Measurements from ENCODE around the gene LRRN2. TPM values are rescaled to one million over a fixed set of nuclear protein-coding genes. Genes with fewer than 3 reads are reported as not detected.

LRRN2 gene
- total and polyA plus RNA-seq, 9 of the 15 experiments (the other 6 are each of a cell fraction or from before 2014, with no cell fraction given), result 0.05 TPM; not detected in 8

DNA sequence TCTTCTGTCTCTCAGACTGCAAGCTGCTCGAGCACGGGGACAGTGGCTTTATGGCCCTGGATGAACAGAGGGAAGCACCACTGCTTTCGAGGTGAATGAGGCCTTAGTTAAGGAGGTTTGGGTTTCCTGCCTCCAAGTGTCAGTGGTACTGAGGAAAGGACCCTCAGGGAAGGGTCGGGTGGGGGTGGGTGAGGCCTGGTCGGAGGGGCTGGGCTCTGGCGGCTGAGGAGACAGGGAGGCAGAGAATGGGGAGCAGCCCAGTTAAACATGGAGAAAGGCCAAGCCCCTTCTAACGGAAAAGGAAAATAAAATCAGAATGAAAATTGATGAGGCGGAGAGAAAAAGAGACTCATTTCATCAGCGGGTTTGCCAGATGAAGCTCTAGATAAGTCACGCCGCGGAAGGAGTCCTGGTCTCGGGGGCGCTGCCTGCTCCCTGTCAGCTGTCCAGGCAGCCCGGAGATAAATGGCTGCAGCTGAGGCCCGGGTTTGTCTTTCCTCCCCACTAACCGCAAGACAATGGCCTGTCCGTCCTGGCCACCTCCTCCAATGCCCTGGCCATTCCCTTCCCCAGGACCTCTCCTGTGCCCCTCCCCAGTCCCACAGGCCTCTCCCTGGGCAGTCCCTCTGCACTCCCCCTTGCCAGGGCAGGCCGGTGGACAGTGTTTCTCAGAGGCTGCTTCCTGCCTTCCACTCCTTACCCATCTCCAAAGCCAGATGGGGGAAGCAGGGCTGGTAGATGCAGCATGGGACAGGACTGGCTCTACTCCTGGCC is 55.2 kb downstream of the LRRN2 start (continued):
- TF ChIP-seq, protein P1, sequence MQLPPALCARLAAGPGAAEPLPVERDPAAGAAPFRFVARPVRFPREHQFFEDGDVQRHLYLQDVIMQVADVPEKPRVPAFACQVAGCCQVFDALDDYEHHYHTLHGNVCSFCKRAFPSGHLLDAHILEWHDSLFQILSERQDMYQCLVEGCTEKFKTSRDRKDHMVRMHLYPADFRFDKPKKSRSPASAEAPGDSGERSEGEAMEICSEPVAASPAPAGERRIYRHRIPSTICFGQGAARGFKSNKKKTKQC (CRISPR knock-in tag; IDR thresholded peaks at IDR 0.05), result 0 out of 2 replicates have a peak, but pooled peaks have one; percentile 25
- no peak for TF ChIP-seq SREBF2 (CRISPR knock-in tag; IDR thresholded peaks at IDR 0.05)
- TF ChIP-seq, protein P2, sequence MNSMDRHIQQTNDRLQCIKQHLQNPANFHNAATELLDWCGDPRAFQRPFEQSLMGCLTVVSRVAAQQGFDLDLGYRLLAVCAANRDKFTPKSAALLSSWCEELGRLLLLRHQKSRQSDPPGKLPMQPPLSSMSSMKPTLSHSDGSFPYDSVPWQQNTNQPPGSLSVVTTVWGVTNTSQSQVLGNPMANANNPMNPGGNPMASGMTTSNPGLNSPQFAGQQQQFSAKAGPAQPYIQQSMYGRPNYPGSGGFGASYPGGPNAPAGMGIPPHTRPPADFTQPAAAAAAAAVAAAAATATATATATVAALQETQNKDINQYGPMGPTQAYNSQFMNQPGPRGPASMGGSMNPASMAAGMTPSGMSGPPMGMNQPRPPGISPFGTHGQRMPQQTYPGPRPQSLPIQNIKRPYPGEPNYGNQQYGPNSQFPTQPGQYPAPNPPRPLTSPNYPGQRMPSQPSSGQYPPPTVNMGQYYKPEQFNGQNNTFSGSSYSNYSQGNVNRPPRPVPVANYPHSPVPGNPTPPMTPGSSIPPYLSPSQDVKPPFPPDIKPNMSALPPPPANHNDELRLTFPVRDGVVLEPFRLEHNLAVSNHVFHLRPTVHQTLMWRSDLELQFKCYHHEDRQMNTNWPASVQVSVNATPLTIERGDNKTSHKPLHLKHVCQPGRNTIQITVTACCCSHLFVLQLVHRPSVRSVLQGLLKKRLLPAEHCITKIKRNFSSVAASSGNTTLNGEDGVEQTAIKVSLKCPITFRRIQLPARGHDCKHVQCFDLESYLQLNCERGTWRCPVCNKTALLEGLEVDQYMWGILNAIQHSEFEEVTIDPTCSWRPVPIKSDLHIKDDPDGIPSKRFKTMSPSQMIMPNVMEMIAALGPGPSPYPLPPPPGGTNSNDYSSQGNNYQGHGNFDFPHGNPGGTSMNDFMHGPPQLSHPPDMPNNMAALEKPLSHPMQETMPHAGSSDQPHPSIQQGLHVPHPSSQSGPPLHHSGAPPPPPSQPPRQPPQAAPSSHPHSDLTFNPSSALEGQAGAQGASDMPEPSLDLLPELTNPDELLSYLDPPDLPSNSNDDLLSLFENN (IDR thresholded peaks at IDR 0.05; ENCODE audit: low read depth in 2 of 2, low read length in 2 of 2), result no peak; a peak in 1 of 4 replicates
- no peak for TF ChIP-seq PHF20 (IDR thresholded peaks at IDR 0.05; ENCODE audit: partially characterized antibody)
- no peak; the same call in 1 of the 2 replicates for TF ChIP-seq GABPA (tag; conservative IDR thresholded peaks at IDR 0.05; ENCODE audit: low read depth)
- TF ChIP-seq, protein P3, sequence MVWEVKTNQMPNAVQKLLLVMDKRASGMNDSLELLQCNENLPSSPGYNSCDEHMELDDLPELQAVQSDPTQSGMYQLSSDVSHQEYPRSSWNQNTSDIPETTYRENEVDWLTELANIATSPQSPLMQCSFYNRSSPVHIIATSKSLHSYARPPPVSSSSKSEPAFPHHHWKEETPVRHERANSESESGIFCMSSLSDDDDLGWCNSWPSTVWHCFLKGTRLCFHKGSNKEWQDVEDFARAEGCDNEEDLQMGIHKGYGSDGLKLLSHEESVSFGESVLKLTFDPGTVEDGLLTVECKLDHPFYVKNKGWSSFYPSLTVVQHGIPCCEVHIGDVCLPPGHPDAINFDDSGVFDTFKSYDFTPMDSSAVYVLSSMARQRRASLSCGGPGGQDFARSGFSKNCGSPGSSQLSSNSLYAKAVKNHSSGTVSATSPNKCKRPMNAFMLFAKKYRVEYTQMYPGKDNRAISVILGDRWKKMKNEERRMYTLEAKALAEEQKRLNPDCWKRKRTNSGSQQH (CRISPR knock-in tag; IDR thresholded peaks at IDR 0.05), result no peak
- peak; percentile 42 for TF ChIP-seq NEUROD1 (IDR thresholded peaks at IDR 0.05; ENCODE audit: borderline replicate concordance, low read depth, low read length, partially characterized antibody)
- peak; percentile 63; the same call in 1 of the 2 replicates for TF ChIP-seq HDAC2 (IDR thresholded peaks at IDR 0.05)
- no peak for TF ChIP-seq TCF7L2 (IDR thresholded peaks at IDR 0.05; ENCODE audit: low read depth, low read length)
- peak; percentile 86 for TF ChIP-seq CTBP1 (IDR thresholded peaks at IDR 0.05; ENCODE audit: borderline replicate concordance)
- TF ChIP-seq PHB2 (IDR thresholded peaks at IDR 0.05; ENCODE audit: low read depth), result no peak
- no peak for TF ChIP-seq BCOR (IDR thresholded peaks at IDR 0.05)
- no peak for TF ChIP-seq MCM7 (IDR thresholded peaks at IDR 0.05)
- no peak for TF ChIP-seq MCM5 (IDR thresholded peaks at IDR 0.05; ENCODE audit: low read depth)
- TF ChIP-seq, protein P4, sequence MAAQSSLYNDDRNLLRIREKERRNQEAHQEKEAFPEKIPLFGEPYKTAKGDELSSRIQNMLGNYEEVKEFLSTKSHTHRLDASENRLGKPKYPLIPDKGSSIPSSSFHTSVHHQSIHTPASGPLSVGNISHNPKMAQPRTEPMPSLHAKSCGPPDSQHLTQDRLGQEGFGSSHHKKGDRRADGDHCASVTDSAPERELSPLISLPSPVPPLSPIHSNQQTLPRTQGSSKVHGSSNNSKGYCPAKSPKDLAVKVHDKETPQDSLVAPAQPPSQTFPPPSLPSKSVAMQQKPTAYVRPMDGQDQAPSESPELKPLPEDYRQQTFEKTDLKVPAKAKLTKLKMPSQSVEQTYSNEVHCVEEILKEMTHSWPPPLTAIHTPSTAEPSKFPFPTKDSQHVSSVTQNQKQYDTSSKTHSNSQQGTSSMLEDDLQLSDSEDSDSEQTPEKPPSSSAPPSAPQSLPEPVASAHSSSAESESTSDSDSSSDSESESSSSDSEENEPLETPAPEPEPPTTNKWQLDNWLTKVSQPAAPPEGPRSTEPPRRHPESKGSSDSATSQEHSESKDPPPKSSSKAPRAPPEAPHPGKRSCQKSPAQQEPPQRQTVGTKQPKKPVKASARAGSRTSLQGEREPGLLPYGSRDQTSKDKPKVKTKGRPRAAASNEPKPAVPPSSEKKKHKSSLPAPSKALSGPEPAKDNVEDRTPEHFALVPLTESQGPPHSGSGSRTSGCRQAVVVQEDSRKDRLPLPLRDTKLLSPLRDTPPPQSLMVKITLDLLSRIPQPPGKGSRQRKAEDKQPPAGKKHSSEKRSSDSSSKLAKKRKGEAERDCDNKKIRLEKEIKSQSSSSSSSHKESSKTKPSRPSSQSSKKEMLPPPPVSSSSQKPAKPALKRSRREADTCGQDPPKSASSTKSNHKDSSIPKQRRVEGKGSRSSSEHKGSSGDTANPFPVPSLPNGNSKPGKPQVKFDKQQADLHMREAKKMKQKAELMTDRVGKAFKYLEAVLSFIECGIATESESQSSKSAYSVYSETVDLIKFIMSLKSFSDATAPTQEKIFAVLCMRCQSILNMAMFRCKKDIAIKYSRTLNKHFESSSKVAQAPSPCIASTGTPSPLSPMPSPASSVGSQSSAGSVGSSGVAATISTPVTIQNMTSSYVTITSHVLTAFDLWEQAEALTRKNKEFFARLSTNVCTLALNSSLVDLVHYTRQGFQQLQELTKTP (IDR thresholded peaks at IDR 0.05; ENCODE audit: low read depth in 1 of 2, partially characterized antibody in 2 of 2), result peak in 1 of 2 experiments; percentile 22
- TF ChIP-seq SMARCA5 (IDR thresholded peaks at IDR 0.05), result no peak
- TF ChIP-seq, protein P5, sequence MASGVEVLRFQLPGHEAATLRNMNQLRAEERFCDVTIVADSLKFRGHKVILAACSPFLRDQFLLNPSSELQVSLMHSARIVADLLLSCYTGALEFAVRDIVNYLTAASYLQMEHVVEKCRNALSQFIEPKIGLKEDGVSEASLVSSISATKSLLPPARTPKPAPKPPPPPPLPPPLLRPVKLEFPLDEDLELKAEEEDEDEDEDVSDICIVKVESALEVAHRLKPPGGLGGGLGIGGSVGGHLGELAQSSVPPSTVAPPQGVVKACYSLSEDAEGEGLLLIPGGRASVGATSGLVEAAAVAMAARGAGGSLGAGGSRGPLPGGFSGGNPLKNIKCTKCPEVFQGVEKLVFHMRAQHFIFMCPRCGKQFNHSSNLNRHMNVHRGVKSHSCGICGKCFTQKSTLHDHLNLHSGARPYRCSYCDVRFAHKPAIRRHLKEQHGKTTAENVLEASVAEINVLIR (CRISPR knock-in tag; IDR thresholded peaks at IDR 0.05), result no peak

Data from K562 (cell line).